ENCODE measurements around the gene COASY. TPM values are rescaled to one million over a fixed set of nuclear protein-coding genes. Genes with fewer than 3 reads are reported as not detected.

COASY gene
- total and polyA plus RNA-seq, 4 donors: 18.2 to 78.1 (median 51.7) TPM

DNA sequence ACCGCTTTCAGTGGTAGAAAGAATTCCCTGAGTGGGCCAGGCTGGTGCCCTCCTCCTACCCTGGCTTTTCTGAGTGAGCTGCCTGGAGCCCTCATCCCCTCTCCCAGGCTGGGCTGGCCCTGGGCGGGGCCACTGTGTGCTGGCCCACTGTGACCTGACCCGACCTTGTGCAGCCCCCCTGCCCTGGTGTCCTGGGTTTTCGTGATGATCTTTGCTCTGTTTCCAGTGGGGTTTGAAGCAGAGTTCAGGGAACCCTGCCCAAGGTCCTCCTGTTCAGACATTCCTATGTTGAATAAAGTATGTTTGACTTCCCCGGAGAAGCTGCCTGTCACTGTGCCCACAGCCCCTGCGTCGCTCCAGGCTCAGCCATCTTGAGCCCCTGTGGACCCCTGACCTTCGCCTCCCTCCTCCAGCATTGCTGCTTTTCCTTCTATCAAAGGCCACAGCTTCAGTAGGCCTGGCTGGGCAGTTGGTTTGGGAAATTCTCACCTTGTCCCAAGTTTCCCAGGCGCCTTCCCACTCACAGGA lies 39.6 kb upstream of the COASY start (continued):
- TF ChIP-seq, protein P1, sequence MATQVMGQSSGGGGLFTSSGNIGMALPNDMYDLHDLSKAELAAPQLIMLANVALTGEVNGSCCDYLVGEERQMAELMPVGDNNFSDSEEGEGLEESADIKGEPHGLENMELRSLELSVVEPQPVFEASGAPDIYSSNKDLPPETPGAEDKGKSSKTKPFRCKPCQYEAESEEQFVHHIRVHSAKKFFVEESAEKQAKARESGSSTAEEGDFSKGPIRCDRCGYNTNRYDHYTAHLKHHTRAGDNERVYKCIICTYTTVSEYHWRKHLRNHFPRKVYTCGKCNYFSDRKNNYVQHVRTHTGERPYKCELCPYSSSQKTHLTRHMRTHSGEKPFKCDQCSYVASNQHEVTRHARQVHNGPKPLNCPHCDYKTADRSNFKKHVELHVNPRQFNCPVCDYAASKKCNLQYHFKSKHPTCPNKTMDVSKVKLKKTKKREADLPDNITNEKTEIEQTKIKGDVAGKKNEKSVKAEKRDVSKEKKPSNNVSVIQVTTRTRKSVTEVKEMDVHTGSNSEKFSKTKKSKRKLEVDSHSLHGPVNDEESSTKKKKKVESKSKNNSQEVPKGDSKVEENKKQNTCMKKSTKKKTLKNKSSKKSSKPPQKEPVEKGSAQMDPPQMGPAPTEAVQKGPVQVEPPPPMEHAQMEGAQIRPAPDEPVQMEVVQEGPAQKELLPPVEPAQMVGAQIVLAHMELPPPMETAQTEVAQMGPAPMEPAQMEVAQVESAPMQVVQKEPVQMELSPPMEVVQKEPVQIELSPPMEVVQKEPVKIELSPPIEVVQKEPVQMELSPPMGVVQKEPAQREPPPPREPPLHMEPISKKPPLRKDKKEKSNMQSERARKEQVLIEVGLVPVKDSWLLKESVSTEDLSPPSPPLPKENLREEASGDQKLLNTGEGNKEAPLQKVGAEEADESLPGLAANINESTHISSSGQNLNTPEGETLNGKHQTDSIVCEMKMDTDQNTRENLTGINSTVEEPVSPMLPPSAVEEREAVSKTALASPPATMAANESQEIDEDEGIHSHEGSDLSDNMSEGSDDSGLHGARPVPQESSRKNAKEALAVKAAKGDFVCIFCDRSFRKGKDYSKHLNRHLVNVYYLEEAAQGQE (IDR thresholded peaks at IDR 0.05): no peak
- no peak for TF ChIP-seq TAF1 (conservative IDR thresholded peaks at IDR 0.05)
- TF ChIP-seq SP1 (IDR thresholded peaks at IDR 0.05): peak; percentile 12
- TF ChIP-seq FOXA2 (IDR thresholded peaks at IDR 0.05): no peak
- TF ChIP-seq, protein P2, sequence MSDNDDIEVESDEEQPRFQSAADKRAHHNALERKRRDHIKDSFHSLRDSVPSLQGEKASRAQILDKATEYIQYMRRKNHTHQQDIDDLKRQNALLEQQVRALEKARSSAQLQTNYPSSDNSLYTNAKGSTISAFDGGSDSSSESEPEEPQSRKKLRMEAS (IDR thresholded peaks at IDR 0.05): no peak

DNA sequence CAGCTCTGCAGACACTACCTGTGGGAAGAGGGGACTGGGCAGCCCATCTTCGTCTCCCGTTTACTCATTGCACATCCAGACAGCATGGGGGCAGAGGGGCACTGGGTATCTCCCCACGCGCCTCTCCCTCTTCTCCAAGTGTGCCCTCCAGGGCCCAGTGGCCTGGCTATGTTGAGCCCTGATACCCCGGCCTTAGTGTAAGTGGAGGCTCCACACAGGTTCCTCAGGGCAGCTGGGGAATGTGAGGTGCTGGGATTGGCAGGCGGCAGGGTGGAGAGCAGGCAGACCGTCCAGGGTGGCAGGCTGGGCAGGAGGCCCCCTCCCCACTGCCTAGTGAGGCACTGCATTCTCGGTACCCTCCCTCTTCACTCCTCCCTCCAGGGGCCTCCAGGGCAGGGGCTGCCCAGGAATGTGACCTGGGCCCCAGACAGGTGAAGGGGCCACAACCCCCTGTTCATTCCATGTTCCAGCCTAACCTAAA lies 39.1 kb upstream of the COASY start:
- Histone ChIP-seq H3K4me3 (ENCODE audit: low read depth in 1 of 3, low read length in 3 of 3) (no peak overlapping the region), H3K27ac (ENCODE audit: low read depth in 1 of 2, low read length in 2 of 2) (peak overlapping the region; percentile 32 to 90), H3K4me1 (ENCODE audit: control insufficient read depth in 4 of 4, insufficient read depth in 4 of 4, low read length in 3 of 4) (peaks cover 8 to 51% (median 28%) of the 10 kb centered on the region in 4 donors), H3K9me3 (ENCODE audit: control insufficient read depth in 4 of 4, low read length in 3 of 4) (no peaks in the 10 kb centered on the region), H3K36me3 (ENCODE audit: control insufficient read depth in 4 of 4, insufficient read depth in 3 of 4, low read depth in 1 of 4, low read length in 3 of 4) (peaks cover 0 to 3% (median 0%) of the 10 kb centered on the region in 4 donors), H3K9ac (ENCODE audit: low read depth in 1 of 2, low read length in 2 of 2) (no peak overlapping the region), H3K27me3 (ENCODE audit: control insufficient read depth in 4 of 4, insufficient read depth in 4 of 4, low read length in 3 of 4) (no peaks in the 10 kb centered on the region)
- 96% methylated on average over 8 of the region's 8 CpGs for WGBS
- no peak for TF ChIP-seq RXRA (IDR thresholded peaks at IDR 0.05)
- no peak for TF ChIP-seq GABPA (IDR thresholded peaks at IDR 0.05 in 1 of 2, conservative IDR thresholded peaks at IDR 0.05 in 1 of 2)
- TF ChIP-seq HNF4G (IDR thresholded peaks at IDR 0.05): no peak
- no peak for TF ChIP-seq JUND (IDR thresholded peaks at IDR 0.05)
- TF ChIP-seq, protein P3, sequence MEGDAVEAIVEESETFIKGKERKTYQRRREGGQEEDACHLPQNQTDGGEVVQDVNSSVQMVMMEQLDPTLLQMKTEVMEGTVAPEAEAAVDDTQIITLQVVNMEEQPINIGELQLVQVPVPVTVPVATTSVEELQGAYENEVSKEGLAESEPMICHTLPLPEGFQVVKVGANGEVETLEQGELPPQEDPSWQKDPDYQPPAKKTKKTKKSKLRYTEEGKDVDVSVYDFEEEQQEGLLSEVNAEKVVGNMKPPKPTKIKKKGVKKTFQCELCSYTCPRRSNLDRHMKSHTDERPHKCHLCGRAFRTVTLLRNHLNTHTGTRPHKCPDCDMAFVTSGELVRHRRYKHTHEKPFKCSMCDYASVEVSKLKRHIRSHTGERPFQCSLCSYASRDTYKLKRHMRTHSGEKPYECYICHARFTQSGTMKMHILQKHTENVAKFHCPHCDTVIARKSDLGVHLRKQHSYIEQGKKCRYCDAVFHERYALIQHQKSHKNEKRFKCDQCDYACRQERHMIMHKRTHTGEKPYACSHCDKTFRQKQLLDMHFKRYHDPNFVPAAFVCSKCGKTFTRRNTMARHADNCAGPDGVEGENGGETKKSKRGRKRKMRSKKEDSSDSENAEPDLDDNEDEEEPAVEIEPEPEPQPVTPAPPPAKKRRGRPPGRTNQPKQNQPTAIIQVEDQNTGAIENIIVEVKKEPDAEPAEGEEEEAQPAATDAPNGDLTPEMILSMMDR (IDR thresholded peaks at IDR 0.05; ENCODE audit: low read depth, low read length, missing input control): no peak
- no peak for TF ChIP-seq RAD21 (IDR thresholded peaks at IDR 0.05)
- TF ChIP-seq, protein P4, sequence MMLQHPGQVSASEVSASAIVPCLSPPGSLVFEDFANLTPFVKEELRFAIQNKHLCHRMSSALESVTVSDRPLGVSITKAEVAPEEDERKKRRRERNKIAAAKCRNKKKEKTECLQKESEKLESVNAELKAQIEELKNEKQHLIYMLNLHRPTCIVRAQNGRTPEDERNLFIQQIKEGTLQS (IDR thresholded peaks at IDR 0.05): no peak
- no peak for DNase-seq (ENCODE audit: low spot score)

DNA sequence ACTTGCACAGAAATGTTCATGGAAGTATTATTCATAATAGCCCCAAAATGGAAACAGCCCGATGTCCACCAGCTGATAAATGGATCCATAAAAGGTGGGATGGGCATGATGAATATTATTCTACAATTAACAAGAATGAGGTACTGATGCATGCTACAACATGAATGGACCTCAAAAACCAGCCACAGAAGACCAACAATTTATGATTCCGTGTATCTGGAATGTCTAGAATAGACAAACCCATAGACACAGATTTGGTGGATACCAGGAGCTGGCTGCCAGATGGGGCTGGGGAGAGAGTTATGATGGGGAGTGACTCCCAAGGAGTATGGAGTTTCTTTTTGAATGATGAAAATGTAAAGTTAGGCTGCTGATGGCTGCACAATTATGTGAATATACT lies 36.7 kb upstream of the COASY start:
- no peak overlapping the region for H3K4me3 ChIP-seq (ENCODE audit: low read depth in 1 of 3, low read length in 3 of 3)
- H3K27me3 ChIP-seq (ENCODE audit: control insufficient read depth in 4 of 4, insufficient read depth in 4 of 4, low read length in 3 of 4): no peaks in the 10 kb centered on the region
- no peak overlapping the region for H3K27ac ChIP-seq (ENCODE audit: low read depth in 1 of 2, low read length in 2 of 2)
- TF ChIP-seq, protein P4 (IDR thresholded peaks at IDR 0.05): no peak
- TF ChIP-seq, protein P5, sequence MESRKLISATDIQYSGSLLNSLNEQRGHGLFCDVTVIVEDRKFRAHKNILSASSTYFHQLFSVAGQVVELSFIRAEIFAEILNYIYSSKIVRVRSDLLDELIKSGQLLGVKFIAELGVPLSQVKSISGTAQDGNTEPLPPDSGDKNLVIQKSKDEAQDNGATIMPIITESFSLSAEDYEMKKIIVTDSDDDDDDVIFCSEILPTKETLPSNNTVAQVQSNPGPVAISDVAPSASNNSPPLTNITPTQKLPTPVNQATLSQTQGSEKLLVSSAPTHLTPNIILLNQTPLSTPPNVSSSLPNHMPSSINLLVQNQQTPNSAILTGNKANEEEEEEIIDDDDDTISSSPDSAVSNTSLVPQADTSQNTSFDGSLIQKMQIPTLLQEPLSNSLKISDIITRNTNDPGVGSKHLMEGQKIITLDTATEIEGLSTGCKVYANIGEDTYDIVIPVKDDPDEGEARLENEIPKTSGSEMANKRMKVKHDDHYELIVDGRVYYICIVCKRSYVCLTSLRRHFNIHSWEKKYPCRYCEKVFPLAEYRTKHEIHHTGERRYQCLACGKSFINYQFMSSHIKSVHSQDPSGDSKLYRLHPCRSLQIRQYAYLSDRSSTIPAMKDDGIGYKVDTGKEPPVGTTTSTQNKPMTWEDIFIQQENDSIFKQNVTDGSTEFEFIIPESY (IDR thresholded peaks at IDR 0.05): no peak
- TF ChIP-seq, protein P2 (IDR thresholded peaks at IDR 0.05): no peak
- no peak for TF ChIP-seq SP1 (IDR thresholded peaks at IDR 0.05)
- TF ChIP-seq, protein P3 (IDR thresholded peaks at IDR 0.05; ENCODE audit: low read depth, low read length, missing input control): no peak
- TF ChIP-seq JUND (IDR thresholded peaks at IDR 0.05): no peak
- no peak for TF ChIP-seq FOXA1 (IDR thresholded peaks at IDR 0.05)
- no peak for TF ChIP-seq HNF4G (IDR thresholded peaks at IDR 0.05)
- DNase-seq (ENCODE audit: low spot score): no peak
- WGBS: 86% methylated on average over 2 of the region's 2 CpGs
- peaks cover 0 to 3% (median 0%) of the 10 kb centered on the region in 4 donors for H3K36me3 ChIP-seq (ENCODE audit: control insufficient read depth in 4 of 4, insufficient read depth in 3 of 4, low read depth in 1 of 4, low read length in 3 of 4)
- H3K9ac ChIP-seq (ENCODE audit: low read depth in 1 of 2, low read length in 2 of 2): no peak overlapping the region
- H3K9me3 ChIP-seq (ENCODE audit: control insufficient read depth in 4 of 4, low read length in 3 of 4): no peaks in the 10 kb centered on the region
- peaks cover 18 to 48% (median 31%) of the 10 kb centered on the region in 4 donors for H3K4me1 ChIP-seq (ENCODE audit: control insufficient read depth in 4 of 4, insufficient read depth in 4 of 4, low read length in 3 of 4)
